Uterus (tissue), 2 donors: ENCODE results near the gene SCFD2.

ENCODE experiments used
- POLR2A ChIP-seq, 2 donors: fragments of 450-650 bp; IDR thresholded peaks; one replicate each; pipeline ENCODE4 v1.6.1; 2016; ENCODE audit warnings: antibody characterized with exemption in 2 of 2, mild to moderate bottlenecking in 1 of 2, moderate library complexity in 1 of 2
- TF ChIP-seq, protein P1 (sequence below), 4 experiments: fragments of 200-600 bp in 2 of 4; fragments of 450-650 bp in 2 of 4; sonication (generic) in 2 of 4; IDR thresholded peaks; one replicate each; pipeline ENCODE4 v1.5.1; 2016 to 2019; ENCODE audit warnings: antibody characterized with exemption in 4 of 4, mild to moderate bottlenecking in 2 of 4, moderate library complexity in 1 of 4

DNA sequence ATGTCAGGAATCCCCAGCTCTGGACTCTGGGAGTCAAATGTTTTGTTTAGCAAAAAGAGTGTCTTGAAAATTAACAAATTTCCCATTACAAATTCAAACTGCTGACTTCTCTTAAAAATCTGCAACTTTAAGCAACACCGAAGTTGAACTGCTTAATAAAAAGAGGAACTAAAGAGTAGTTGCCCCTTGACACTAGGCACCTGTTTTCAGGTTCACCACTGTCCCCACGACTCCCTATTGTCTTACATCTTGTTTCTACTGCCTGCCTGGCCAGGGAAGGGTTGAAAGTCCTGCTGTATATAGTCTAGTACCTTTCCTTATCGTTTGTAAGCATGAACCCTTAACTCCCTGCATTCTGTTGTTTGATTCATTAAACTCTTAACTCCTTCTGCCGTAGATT lies 173.9 kb downstream of the SCFD2 start:
- TF ChIP-seq, protein P1, sequence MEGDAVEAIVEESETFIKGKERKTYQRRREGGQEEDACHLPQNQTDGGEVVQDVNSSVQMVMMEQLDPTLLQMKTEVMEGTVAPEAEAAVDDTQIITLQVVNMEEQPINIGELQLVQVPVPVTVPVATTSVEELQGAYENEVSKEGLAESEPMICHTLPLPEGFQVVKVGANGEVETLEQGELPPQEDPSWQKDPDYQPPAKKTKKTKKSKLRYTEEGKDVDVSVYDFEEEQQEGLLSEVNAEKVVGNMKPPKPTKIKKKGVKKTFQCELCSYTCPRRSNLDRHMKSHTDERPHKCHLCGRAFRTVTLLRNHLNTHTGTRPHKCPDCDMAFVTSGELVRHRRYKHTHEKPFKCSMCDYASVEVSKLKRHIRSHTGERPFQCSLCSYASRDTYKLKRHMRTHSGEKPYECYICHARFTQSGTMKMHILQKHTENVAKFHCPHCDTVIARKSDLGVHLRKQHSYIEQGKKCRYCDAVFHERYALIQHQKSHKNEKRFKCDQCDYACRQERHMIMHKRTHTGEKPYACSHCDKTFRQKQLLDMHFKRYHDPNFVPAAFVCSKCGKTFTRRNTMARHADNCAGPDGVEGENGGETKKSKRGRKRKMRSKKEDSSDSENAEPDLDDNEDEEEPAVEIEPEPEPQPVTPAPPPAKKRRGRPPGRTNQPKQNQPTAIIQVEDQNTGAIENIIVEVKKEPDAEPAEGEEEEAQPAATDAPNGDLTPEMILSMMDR (IDR thresholded peaks at IDR 0.05), result no peak
- no peak for TF ChIP-seq POLR2A (IDR thresholded peaks at IDR 0.05)
